Neural crest cell (in vitro differentiated cells): ENCODE data around the gene PGM2. TPM values are rescaled to one million over a fixed set of nuclear protein-coding genes. Genes with fewer than 3 reads are reported as not detected.

ENCODE experiments used
- DNase-seq: peaks from one replicate; pipeline ENCODE4 v3.0.0; 2021; ENCODE audit warnings: low read depth, mixed read lengths, low spot score
- H3K27ac Mint-ChIP-seq: one replicate; pipeline ENCODE4 v1.8.0; 2021; ENCODE audit warnings: mild to moderate bottlenecking, mixed read lengths; ENCODE audit not compliant: unreplicated experiment
- H3K27me3 Mint-ChIP-seq: 2 replicates; pipeline ENCODE4 v1.8.0; 2021; ENCODE audit warnings: low read depth, mild to moderate bottlenecking, mixed read lengths
- H3K36me3 Mint-ChIP-seq: 2 replicates; pipeline ENCODE4 v1.8.0; 2021; ENCODE audit warnings: low read depth, mild to moderate bottlenecking, mixed read lengths
- H3K4me1 Mint-ChIP-seq: 2 replicates; pipeline ENCODE4 v1.8.0; 2021; ENCODE audit warnings: mixed read lengths
- H3K4me3 Mint-ChIP-seq: one replicate; pipeline ENCODE4 v1.8.0; 2021; ENCODE audit warnings: mild to moderate bottlenecking, mixed read lengths
- H3K9me3 Mint-ChIP-seq: 2 replicates; pipeline ENCODE4 v1.8.0; 2021; ENCODE audit warnings: mixed read lengths
- total RNA-seq: library from RNA; stranded (reverse); gene quantifications from 2 replicates; pipeline ENCODE4 v1.2.1, GENCODE V29; 2021
- TF ChIP-seq, protein P1 (sequence below): fragments of 200-600 bp; sonication (generic); conservative IDR thresholded peaks from 2 replicates; pipeline ENCODE4 v1.5.0; 2021; ENCODE audit warnings: antibody characterized with exemption, mild to moderate bottlenecking

The PGM2 gene
- total RNA-seq, 1 donor from 2014 or later = 28.5 TPM

- H3K27me3 Mint-ChIP-seq = no peaks in the 10 kb centered on the region
- no peak overlapping the region for H3K27ac Mint-ChIP-seq
- DNase-seq = no peak
- peaks cover 20% of the 10 kb centered on the region for H3K36me3 Mint-ChIP-seq
- no peak overlapping the region for H3K4me3 Mint-ChIP-seq
- no peaks in the 10 kb centered on the region for H3K9me3 Mint-ChIP-seq
- TF ChIP-seq, protein P1, sequence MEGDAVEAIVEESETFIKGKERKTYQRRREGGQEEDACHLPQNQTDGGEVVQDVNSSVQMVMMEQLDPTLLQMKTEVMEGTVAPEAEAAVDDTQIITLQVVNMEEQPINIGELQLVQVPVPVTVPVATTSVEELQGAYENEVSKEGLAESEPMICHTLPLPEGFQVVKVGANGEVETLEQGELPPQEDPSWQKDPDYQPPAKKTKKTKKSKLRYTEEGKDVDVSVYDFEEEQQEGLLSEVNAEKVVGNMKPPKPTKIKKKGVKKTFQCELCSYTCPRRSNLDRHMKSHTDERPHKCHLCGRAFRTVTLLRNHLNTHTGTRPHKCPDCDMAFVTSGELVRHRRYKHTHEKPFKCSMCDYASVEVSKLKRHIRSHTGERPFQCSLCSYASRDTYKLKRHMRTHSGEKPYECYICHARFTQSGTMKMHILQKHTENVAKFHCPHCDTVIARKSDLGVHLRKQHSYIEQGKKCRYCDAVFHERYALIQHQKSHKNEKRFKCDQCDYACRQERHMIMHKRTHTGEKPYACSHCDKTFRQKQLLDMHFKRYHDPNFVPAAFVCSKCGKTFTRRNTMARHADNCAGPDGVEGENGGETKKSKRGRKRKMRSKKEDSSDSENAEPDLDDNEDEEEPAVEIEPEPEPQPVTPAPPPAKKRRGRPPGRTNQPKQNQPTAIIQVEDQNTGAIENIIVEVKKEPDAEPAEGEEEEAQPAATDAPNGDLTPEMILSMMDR = no peak
- H3K4me1 Mint-ChIP-seq = peaks cover 10% of the 10 kb centered on the region
Observed at GRCh38 chr4:37844204-37844603, 17.7 kb downstream of the PGM2 start.

- no peak for DNase-seq
- H3K36me3 Mint-ChIP-seq = peaks cover 20% of the 10 kb centered on the region
- peaks cover 10% of the 10 kb centered on the region for H3K4me1 Mint-ChIP-seq
- H3K27ac Mint-ChIP-seq = peak overlapping the region; percentile 43
- H3K4me3 Mint-ChIP-seq = no peak overlapping the region
- H3K27me3 Mint-ChIP-seq = no peaks in the 10 kb centered on the region
- TF ChIP-seq, protein P1 = no peak
- no peaks in the 10 kb centered on the region for H3K9me3 Mint-ChIP-seq
Observed at GRCh38 chr4:37845201-37845600, 18.7 kb downstream of the PGM2 start.

DNA sequence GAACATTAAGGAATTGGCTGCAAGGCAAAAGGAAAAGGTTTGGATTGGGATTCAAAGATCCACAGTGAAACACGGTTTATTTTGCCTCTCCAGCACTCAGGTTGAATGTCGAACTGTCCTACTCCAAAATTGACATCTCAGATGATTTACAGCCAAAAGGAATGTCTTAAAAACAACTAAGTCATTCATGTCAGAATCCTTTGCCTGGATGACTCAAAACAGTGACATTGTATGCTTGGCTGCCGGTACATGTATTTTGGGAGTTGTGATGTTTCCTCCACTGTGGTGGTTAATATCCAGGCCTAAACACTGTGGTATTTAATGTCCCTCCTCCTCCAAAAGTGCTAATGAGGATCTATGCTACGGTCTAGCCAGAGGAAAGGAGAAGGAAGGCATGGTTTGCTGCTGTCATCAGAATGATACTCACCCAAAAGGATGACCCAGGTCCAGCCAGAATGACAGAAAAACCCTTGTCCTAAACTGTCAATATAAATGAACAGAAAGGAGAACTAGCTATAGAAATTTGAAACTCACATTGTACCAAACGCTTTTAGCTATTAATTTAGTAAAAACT lies 20.9 kb downstream of the PGM2 start:
- no peaks in the 10 kb centered on the region for H3K27me3 Mint-ChIP-seq
- H3K27ac Mint-ChIP-seq = no peak overlapping the region
- no peaks in the 10 kb centered on the region for H3K9me3 Mint-ChIP-seq
- TF ChIP-seq, protein P1 = no peak
- no peak for DNase-seq
- peaks cover 19% of the 10 kb centered on the region for H3K36me3 Mint-ChIP-seq
- H3K4me3 Mint-ChIP-seq = no peak overlapping the region
- H3K4me1 Mint-ChIP-seq = peaks cover 10% of the 10 kb centered on the region

DNA sequence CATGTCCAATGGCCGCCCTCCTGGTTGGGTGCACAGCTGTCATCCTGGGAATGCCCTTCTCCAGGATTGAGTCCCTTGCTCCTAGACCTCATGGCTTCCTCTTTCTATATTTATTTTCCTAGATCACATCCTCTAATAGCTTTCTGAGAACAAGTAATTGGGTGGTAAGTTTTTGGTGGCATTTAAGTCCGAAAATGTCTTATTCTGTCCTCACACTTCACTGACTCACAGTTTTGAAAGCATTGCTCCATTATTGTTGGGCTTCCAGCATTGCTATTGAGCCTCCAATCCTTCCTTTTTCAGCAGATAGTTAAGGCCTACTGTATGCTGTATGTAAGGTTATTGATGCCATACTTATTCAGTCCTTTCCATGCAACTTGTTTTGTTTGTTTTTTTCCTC lies 25.9 kb downstream of the PGM2 start:
- H3K9me3 Mint-ChIP-seq = no peaks in the 10 kb centered on the region
- no peak for DNase-seq
- TF ChIP-seq, protein P1 = no peak
- peaks cover 6% of the 10 kb centered on the region for H3K36me3 Mint-ChIP-seq
- no peaks in the 10 kb centered on the region for H3K27me3 Mint-ChIP-seq
- H3K27ac Mint-ChIP-seq = no peak overlapping the region
- no peak overlapping the region for H3K4me3 Mint-ChIP-seq
- peaks cover 2% of the 10 kb centered on the region for H3K4me1 Mint-ChIP-seq

GRCh38 chr4:37858112-37858511 lies 31.6 kb downstream of the PGM2 start:
- H3K9me3 Mint-ChIP-seq = no peaks in the 10 kb centered on the region
- DNase-seq = no peak
- H3K27me3 Mint-ChIP-seq = no peaks in the 10 kb centered on the region
- peaks cover 6% of the 10 kb centered on the region for H3K36me3 Mint-ChIP-seq
- H3K4me3 Mint-ChIP-seq = no peak overlapping the region
- TF ChIP-seq, protein P1 = no peak
- no peaks in the 10 kb centered on the region for H3K4me1 Mint-ChIP-seq
- no peak overlapping the region for H3K27ac Mint-ChIP-seq

GRCh38 chr4:37858872-37859271 lies 32.4 kb downstream of the PGM2 start:
- Mint-ChIP-seq H3K4me1 (no peaks in the 10 kb centered on the region), H3K27ac (no peak overlapping the region), H3K9me3 (no peaks in the 10 kb centered on the region), H3K36me3 (peaks cover 10% of the 10 kb centered on the region), H3K27me3 (no peaks in the 10 kb centered on the region), H3K4me3 (no peak overlapping the region)
- no peak for DNase-seq
- TF ChIP-seq, protein P1 = no peak
